ENCODE data around the gene GREM1. TPM values are rescaled to one million over a fixed set of nuclear protein-coding genes. Genes with fewer than 3 reads are reported as not detected.

GREM1 gene
- total and polyA plus RNA-seq, 2 donors (not counting 3 experiments of a cell fraction or from before 2014, with no cell fraction given), result not detected

DNA sequence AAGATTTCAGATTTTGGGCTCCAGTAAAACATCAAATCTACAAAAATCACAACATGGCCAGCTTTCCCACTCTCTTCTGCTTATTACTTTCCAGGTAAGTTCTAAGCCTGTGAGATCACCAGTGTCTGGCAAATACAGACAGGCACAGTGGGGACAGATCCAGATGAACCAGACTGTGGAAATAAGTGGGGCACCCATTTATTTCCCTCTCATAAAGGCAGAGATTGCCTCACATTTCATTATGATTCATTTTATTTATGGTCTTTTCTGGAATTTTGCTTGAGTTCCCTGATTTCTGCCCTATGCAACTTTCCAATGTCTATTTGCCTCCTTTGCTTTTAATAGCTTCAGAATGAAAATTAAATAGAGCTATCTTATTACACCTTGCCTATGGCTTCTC lies 66.8 kb downstream of the GREM1 start:
- no peaks in the 10 kb centered on the region for H3K9me3 ChIP-seq (replicated peaks; ENCODE audit: control insufficient read depth, insufficient read depth, low read length)

GRCh38 chr15:32786906-32787305 lies 69.1 kb downstream of the GREM1 start:
- H3K27me3 ChIP-seq (ENCODE audit: control insufficient read depth in 2 of 2, insufficient read depth in 2 of 2, low read length in 2 of 2), result no peaks in the 10 kb centered on the region
- H3K9ac ChIP-seq (replicated peaks; ENCODE audit: extremely low read depth, insufficient read depth, low read length), result no peak overlapping the region
- H3K9me3 ChIP-seq (replicated peaks; ENCODE audit: control insufficient read depth, insufficient read depth, low read length), result no peaks in the 10 kb centered on the region
- no peaks in the 10 kb centered on the region for H3K36me3 ChIP-seq (ENCODE audit: control insufficient read depth in 2 of 2, extremely low read depth in 1 of 2, insufficient read depth in 2 of 2, low read length in 2 of 2)
- no peak overlapping the region for H3K4me2 ChIP-seq (ENCODE audit: insufficient read depth, low read length)
- FAIRE-seq (no peak), DNase-seq (ENCODE audit: low read depth, low spot score) (no peak)
- BruUV-seq (replicated peaks), result no TSS peak
- no peaks in the 10 kb centered on the region for H3K9me1 ChIP-seq (replicated peaks; ENCODE audit: control insufficient read depth, extremely low read depth, insufficient read depth, low read length)
- H3K4me3 ChIP-seq (replicated peaks in 1 of 3; ENCODE audit: insufficient read depth in 1 of 3, low read depth in 1 of 3, low read length in 3 of 3), result no peak overlapping the region
- TF ChIP-seq GATA2 (IDR thresholded peaks at IDR 0.05; ENCODE audit: insufficient read depth, insufficient read length, low read depth, low read length) (no peak), POLR2AphosphoS5 (IDR thresholded peaks at IDR 0.05; ENCODE audit: insufficient read depth, low read depth, low read length) (no peak), CTCF (IDR thresholded peaks at IDR 0.05; ENCODE audit: extremely low read depth in 1 of 2, insufficient read depth in 1 of 2, low read depth in 1 of 2, low read length in 2 of 2) (no peak), JUN (IDR thresholded peaks at IDR 0.05; ENCODE audit: borderline replicate concordance, insufficient read depth, insufficient read length, low read depth) (no peak), MAX (IDR thresholded peaks at IDR 0.05; ENCODE audit: insufficient read depth, insufficient read length) (no peak), POLR2A (IDR thresholded peaks at IDR 0.05; ENCODE audit: low read depth, low read length) (no peak), FOS (IDR thresholded peaks at IDR 0.05; ENCODE audit: borderline replicate concordance, insufficient read depth, low read length) (no peak), MYC (IDR thresholded peaks at IDR 0.05; ENCODE audit: low read depth, low read length) (no peak), EZH2 (IDR thresholded peaks at IDR 0.05; ENCODE audit: borderline replicate concordance, low read depth, low read length, severe bottlenecking) (no peak)
- dilution Hi-C loops (cut with MboI; ENCODE audit: extremely low pct_ligation_motif_present, low sequenced_read_pairs), result no loop called here
- H4K20me1 ChIP-seq (replicated peaks; ENCODE audit: control insufficient read depth, extremely low read depth, insufficient read depth, low read length), result no peaks in the 10 kb centered on the region
- peaks cover 6% of the 10 kb centered on the region for H3K4me1 ChIP-seq (ENCODE audit: control insufficient read depth, extremely low read depth, insufficient read depth, low read length)
- POLR2A ChIA-PET, result no interaction called here
- H2AFZ ChIP-seq (ENCODE audit: low read depth, low read length), result no peak overlapping the region
- CTCF ChIA-PET, result interaction anchor here (1.5 kb wide), 1 partner anchor 57 kb away, joined by 3 read pairs; no protein-coding TSS in a partner anchor
- intact Hi-C loops (cut with micrococcal nuclease), result no loop called here
- H3K79me2 ChIP-seq (ENCODE audit: control insufficient read depth, insufficient read depth, low read length), result no peaks in the 10 kb centered on the region
- no peak overlapping the region for H3K27ac ChIP-seq (ENCODE audit: insufficient read depth, low read depth, low read length)

More for the DNA sequence above, 66.8 kb downstream of the GREM1 start:
- Histone ChIP-seq H4K20me1 (replicated peaks; ENCODE audit: control insufficient read depth, extremely low read depth, insufficient read depth, low read length) (no peaks in the 10 kb centered on the region), H3K4me3 (replicated peaks in 1 of 3; ENCODE audit: insufficient read depth in 1 of 3, low read depth in 1 of 3, low read length in 3 of 3) (no peak overlapping the region), H3K4me2 (ENCODE audit: insufficient read depth, low read length) (no peak overlapping the region), H2AFZ (ENCODE audit: low read depth, low read length) (no peak overlapping the region), H3K27me3 (ENCODE audit: control insufficient read depth in 2 of 2, insufficient read depth in 2 of 2, low read length in 2 of 2) (no peaks in the 10 kb centered on the region), H3K27ac (ENCODE audit: insufficient read depth, low read depth, low read length) (no peak overlapping the region), H3K4me1 (ENCODE audit: control insufficient read depth, extremely low read depth, insufficient read depth, low read length) (peaks cover 14% of the 10 kb centered on the region), H3K9ac (replicated peaks; ENCODE audit: extremely low read depth, insufficient read depth, low read length) (no peak overlapping the region), H3K36me3 (ENCODE audit: control insufficient read depth in 2 of 2, extremely low read depth in 1 of 2, insufficient read depth in 2 of 2, low read length in 2 of 2) (no peaks in the 10 kb centered on the region), H3K79me2 (ENCODE audit: control insufficient read depth, insufficient read depth, low read length) (no peaks in the 10 kb centered on the region), H3K9me1 (replicated peaks; ENCODE audit: control insufficient read depth, extremely low read depth, insufficient read depth, low read length) (no peaks in the 10 kb centered on the region)
- no peak for DNase-seq (ENCODE audit: low read depth, low spot score)
- no peak for FAIRE-seq
- BruUV-seq (replicated peaks), result no TSS peak
- intact Hi-C loops (cut with micrococcal nuclease) (no loop called here), dilution Hi-C loops (cut with MboI; ENCODE audit: extremely low pct_ligation_motif_present, low sequenced_read_pairs) (no loop called here)
- ChIA-PET POLR2A (no interaction called here), CTCF (interaction anchor here (0.9 kb wide), 1 partner anchor 18 kb away, joined by 3 read pairs; no protein-coding TSS in a partner anchor)
- no peak for TF ChIP-seq EZH2 (IDR thresholded peaks at IDR 0.05; ENCODE audit: borderline replicate concordance, low read depth, low read length, severe bottlenecking)
- TF ChIP-seq POLR2AphosphoS5 (IDR thresholded peaks at IDR 0.05; ENCODE audit: insufficient read depth, low read depth, low read length), result no peak
- TF ChIP-seq MYC (IDR thresholded peaks at IDR 0.05; ENCODE audit: low read depth, low read length), result no peak
- no peak for TF ChIP-seq MAX (IDR thresholded peaks at IDR 0.05; ENCODE audit: insufficient read depth, insufficient read length)

Data from endothelial cell of umbilical vein (primary cell).